Measurements from ENCODE around the gene PLD1.
"Not testable (repeated sequence)": the region's sequence is repeated elsewhere in the genome, so short reads cannot be mapped to it uniquely, and the experiment has no call there.

Gene PLD1

DNA sequence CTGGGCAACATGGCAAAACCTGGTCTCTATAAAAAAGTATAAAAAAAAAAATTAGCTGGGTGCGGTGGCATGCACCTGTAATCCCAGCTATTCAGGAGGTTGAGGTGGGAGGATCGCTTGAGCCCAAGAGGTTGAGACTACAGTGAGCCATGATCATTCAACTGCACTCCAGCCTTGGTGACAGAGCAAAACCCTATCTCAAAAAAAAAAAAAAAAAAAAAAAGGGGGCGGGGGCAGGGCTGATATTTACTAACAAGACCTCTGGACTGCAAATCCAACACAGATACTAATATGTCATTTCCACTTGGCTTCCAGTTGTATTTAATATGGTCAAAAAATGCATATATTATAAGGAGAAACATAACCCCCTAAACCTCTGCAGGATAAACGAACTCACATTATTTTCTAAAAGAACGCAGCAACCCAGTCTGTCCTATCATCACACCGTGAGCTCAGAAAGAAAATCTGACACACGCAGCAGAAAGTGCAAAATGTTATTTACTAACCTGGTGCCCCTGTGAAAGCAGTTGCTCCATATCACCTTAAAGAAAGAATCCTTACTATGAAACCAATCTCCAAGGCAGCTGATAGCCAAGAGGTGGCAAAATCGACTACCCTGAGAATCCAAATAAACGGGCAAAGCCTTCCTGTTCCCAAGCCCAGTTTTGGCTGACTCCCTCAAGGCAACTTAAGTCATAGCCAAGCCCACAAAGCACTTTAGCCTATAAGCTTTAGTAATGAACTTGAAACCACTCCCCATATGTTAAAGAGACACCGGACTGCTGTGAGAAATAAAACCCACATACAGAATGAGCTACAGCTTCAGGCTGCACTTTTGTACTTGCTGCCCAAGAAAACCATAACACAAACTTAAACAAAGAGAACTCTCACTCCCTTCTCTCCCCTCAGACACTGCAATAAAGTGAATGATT is 39.3 kb downstream of the PLD1 start:
- DNase-seq (ENCODE audit: low read depth), result peak; percentile 80

DNA sequence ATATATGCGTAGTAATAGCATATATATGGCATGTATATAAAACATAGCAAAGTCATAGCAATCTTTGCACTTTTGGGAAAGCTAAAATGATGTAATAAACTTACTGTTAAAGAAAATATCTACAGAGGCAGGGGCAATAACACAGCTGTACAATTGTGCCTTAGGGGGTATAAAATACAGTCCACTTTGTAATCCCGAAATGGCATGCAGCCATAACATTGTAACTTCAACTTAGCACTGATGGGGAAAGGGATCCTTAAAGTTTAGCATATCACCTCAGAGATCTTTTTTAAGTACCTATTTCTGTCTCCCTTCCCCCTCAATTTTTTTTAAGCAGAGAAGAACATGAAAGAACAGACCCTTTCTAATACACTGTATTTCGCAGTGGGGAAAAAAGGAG is 40.8 kb downstream of the PLD1 start:
- DNase-seq (ENCODE audit: low read depth), result no peak

DNA sequence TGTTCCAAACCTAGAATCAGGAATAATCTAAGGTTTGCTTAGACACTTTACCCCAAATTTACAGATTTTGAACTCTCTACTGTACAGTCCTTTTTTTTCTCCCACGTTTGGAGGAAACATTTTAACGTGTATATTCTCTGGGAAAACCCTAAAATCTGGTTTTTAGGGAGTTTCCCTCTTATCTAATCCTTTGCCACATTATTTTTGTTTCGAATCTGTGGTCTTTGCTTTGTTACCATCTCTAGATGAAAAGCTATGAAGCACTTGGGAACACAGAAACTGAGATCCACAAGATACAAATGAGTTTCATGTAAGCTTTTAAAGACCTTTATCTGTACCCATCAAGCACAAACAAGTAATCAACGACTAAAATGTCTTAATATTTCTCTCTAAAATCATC is 41.3 kb downstream of the PLD1 start:
- no peak for DNase-seq (ENCODE audit: low read depth)

DNA sequence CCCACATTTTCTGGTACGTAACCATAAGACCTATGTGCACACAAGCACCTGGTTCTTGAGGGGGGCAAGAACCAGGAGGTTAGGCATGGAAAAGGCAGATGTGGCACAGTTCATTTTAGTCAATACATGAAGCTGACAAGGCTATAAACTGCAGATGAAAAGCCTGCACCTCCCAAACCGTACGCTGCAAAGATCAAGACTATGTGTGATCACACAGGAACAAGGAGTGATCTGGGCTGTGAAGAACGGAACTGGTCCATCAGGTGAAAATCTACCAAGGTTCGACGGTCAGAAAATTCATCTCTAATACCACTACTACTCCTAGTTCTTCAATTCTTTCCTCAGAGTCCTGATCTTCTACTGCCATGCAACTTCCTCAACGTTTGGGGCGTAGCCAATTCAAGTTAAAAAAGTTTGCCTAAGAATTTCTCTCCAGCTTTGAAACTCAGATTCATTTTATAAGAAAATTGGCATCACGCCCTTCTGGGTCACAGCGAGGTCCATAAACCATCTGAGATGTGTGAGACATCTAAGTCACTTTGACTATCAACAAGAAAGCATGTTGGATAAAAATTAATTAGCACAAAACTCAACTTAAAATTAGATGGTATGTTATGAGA is 41.9 kb downstream of the PLD1 start:
- no peak for DNase-seq (ENCODE audit: low read depth)

DNA sequence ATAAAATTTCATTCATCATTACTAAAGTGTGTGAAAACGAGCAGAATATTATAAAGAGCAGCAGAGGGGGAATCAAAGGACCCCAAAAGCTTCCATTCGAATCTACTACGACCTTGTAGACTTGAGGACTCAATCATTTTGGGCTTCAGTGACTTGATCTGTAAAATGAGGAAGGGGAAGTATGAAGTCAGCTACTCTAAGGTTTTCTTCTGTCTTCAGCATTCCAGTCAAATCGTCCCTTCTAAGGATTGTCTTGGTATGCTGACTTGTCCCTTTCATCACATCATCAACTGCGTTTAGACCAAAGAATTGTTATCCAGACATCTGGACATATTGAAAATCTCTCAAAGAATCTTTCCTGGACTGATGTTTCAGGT is 44.8 kb downstream of the PLD1 start:
- no peak for DNase-seq (ENCODE audit: low read depth)

DNA sequence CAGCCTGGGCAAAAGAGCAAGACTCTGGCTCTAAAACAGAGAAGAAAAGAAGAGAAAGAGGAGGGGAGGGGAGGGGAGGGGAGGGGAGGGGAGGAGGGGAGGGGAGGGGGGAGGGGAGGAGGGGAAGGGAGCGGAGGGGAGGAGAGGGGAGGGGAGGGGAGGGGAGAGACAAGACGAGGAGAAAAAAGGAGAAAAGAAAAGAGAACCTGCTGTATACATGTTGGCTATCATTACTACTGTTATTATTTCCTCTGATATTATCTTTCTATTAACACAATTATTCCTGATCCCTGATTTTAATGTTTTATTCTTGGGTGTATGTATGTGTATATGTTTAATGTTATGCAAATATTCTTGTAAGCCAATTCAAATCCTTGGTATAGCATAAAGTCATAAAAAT is 46.9 kb downstream of the PLD1 start:
- DNase-seq (ENCODE audit: low read depth), result no peak

DNA sequence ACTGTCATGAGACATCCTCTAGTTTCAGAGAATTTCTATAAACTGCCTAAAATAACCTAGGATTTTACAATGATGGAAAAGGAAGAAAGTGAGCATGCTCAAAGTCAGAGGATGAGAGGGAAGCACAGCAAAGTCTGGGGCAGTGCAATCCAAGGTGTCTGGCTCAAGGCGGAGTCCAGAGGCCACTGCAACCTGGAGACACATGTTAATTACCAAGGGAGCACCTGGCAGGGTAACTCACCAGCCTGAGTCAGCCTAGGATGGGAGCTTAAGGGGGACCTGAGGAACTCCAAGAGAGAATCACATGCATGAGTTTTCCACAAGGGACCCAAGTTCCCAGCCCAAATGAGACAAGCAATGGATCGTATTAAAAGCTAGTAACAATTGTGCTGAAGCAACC is 49.8 kb downstream of the PLD1 start:
- no peak for DNase-seq (ENCODE audit: low read depth)

DNA sequence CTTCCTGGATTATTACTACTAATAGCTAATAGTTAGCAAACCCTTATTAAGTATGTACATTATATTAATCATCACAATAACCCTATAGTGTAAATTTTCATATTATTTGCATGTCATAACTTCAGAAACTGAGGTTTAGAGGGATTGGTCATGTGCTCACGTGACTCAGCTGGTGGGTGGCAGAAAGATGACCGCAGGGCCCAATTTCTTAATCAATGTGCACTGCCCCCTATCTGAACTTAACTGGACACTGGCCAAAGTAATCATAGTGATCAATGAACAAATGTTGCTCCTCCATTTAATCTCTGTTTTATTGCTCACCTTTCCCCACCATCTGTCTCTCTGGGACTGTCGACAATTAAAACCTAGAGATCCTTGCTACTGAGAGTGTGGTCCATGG is 52.2 kb downstream of the PLD1 start:
- no peak for DNase-seq (ENCODE audit: low read depth)

DNA sequence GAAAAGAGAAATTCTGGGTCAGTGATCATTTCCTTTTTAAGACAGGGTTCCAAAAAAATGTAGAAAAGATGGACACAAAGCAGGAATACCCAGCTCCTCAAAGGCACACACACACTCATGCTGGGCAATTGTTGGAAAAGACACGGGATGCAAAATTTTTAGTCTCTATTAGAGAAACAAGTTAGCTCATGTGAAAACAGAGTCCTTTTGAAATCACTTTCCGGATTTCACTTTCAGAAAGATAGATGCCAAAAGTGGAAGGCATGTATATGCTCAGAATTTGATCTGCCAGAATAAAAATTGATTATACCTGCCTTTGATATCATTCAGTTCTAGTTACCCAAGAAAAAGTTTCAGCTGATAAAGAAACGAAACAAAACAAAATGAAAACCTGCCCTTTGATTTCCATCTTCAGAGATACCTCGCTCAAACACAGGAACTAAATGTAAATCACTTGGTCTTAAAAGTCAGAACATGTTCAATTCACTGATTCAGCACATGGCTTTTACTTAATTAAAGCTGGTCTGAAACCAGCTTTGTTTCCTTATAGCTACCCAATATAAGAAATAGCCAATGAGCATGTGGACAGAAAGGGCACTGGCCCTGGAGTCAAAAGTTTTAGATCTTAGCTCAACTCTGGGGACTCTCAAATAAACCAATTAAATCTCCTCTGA is 52.8 kb downstream of the PLD1 start:
- no peak for DNase-seq (ENCODE audit: low read depth)

DNA sequence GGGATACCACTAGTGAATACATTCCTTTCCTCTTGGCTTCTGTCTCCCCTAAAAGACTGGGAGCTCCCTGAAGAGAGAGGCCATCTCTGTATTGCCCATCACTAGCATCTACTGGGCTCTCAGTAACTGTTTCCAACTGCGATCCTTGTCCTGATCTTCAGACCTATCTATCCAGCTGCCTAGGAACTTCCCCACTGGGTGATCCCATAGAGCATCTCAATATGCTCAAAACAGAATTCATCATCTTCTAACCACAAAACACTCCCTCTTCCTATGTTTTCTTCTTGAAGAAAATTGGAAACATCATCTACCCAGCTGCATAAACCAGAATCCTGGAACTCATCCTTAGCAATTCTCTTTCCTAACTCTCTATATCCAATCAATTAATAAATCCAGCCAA is 54.6 kb downstream of the PLD1 start:
- DNase-seq (ENCODE audit: low read depth), result no peak

DNA sequence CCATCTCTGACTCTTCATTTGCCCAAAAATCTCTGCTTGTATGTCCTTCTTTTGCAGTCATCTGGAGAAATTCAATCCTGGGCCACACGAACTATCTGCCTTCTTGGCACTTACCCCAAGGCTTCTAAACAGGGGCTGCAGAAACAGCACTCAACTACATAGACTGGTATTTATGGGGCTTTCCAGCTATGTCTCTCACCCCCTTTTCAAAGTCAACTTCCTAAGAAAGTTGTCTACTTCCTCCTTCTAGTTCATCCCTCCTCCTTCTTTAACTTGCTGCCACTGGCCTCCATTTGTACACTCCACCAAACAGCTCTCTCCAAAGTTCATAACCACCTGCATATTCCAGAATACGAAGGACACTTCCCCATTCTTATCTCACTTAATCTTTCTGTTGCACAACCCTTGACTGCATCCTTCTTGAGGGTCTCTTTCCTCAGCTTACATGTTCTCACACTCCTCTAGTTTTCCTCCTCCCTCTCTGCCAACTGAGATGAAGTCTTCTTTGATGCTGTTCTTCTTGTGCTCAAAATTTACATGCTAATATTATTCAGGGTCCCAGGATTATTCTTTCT is 55.2 kb downstream of the PLD1 start:
- no peak for DNase-seq (ENCODE audit: low read depth)

DNA sequence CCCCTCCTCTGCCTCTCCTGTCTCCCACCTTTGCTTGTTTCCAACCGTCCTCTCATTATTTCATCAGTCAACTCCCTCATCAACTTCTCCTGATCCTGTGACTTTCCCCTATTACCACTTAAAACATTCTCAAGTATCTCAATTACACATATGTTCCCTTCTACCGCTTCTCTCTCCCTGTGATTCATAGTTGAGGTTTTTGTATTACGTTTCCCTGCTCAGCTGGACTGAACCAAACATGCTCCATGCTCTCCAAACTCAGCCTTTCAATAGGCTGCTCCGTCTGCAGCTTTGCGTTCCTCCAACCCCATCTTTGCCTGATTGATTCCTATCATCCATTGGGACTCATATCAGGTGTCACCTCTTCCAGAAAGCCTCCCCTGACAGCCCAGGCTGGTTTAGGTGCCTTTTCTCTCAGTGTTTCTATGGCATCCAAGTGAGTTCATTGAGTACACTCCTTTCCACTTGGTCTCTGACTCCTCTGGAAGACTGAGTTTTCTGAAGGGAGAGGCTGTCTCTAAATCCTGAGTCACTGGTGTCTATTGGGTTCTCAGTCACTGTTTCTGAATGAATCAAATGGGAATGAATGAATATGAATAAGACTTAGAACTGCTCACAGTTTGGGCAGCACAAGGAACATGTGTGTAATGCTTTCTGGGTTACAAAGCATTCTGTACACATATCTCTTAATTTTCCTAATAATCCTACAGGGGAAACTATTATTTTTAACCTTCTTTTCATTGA is 56.4 kb downstream of the PLD1 start:
- peak; percentile 80 for DNase-seq (ENCODE audit: low read depth)

DNA sequence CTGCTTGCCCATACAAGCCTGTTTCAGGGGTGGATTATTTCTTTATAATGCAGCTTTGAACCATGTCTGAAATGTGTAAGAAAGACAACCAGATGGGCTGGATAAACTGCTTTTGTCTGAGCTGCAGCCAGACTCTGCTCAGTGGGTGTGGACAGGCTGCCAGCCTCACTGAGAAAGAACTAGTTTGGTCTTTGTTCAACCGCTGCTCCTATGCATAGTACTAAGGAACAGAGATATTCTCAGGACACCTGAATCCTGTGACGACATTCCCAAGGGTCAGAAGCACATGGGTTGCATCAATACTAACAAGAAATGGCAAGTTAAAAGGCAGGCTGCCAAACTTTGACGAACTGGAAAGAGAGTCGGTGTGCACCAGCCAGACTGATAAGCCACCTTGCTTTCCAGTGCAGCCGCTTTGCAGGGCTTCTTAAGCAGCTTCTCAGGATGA is 57.2 kb downstream of the PLD1 start:
- DNase-seq (ENCODE audit: low read depth), result no peak

DNA sequence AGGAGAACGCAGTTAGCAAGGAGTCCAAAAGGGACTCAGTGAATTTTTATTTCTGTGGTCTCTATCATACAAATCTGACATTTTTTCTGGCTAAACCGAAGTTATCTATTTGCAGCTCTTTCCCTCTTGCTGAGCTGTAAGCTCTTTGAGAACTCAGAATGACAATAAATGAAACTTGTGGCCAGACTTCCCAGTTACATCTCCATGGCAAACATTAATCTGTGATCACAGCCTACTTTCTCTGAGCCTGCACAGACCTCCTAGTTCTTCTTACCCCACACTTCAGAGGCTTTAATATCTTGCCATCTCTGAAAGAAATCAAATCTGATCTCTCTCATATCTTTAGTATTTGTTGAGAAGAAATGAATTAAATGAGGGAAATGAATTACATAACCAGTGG is 58.0 kb downstream of the PLD1 start:
- DNase-seq (ENCODE audit: low read depth), result no peak

DNA sequence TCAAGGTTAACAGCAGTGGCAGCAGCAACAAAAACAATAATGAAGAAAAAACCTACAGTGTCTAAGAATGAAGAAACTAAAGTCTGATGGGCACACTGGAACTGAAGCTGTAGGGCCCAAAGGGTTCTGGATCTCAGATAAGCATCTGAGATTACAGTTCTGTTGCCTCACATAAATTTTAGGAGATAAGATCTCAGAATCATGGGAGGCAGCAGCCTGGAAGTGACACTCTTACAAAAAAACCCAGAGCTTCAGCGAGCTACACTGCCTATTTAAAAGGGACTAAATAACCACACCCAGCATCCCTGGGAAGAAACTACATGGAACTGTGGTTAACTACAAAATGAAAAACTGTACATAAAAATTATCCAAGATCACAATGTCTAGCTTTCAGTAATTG is 61.2 kb downstream of the PLD1 start:
- DNase-seq (ENCODE audit: low read depth), result no peak

DNA sequence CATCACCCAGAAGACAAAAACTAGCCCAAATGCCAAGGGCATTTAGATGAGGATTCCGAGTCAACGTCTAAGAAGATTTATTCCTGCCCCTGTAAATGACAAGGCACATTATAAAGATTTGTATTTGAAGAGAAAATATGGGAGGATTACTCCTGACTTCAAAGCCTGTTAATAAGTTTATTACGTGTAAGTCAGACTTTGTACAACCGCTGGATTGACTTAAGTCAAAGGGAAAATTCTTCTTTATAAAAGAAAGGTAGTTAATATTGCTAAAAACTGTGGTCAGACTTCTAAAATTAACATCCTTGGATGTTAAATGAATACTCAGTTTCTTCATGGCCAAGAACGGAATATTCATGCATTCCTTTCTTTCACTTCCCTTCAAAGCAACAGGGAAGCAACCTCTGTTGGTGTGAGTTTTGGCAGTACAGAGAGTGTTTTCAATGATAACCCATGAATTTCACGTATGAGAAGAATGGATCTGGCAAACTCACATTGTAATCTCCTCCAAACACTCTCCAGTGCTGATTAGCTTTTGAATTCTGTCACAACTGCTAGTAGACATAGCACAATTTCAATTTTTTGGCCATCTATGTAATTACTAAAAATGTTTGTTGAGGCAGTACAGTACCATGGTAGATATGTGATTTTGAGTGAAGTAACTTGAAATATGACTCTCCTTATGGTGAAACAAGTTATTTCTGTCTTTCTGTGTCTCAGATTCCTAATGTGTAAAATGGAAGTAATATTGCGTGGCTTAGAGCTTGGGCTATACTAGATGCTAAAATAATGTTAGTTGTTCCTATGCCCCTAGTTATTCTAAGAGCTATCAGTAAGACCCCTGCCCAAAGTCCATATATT is 62.0 kb downstream of the PLD1 start:
- DNase-seq (ENCODE audit: low read depth), result peak; percentile 53

DNA sequence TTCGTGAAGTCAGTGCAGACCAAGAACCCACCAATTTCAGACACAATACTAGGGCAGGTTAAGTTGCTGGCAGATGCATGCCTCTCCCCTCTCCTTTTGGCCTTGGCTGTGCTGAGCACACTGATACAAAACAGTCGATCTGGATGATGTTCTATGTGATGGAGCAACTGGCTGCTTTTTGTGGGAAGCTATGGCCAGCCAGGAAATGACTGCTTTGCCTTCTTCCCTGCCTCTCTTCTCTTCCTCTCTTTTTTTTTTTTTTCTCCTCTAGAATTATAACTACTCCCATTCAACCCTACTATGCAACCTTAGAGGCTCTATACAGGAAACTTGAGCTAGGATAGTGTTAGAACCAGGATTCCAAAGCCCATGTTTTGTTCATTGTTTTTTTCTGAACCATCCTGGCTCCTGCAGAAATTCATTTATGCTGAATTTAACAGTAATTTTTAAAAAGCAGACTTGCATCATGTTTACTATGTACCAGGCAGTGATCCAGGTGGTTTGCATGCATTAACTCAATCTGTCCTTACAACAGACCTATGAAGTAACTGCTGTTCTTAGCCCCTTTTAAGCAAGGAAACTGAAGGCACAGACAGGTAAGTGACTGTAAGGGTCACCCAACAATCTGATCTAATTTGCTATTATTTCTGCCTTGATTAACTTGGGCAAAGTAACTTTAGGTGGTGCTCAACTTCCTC is 62.9 kb downstream of the PLD1 start:
- DNase-seq (ENCODE audit: low read depth), result peak; percentile 61

DNA sequence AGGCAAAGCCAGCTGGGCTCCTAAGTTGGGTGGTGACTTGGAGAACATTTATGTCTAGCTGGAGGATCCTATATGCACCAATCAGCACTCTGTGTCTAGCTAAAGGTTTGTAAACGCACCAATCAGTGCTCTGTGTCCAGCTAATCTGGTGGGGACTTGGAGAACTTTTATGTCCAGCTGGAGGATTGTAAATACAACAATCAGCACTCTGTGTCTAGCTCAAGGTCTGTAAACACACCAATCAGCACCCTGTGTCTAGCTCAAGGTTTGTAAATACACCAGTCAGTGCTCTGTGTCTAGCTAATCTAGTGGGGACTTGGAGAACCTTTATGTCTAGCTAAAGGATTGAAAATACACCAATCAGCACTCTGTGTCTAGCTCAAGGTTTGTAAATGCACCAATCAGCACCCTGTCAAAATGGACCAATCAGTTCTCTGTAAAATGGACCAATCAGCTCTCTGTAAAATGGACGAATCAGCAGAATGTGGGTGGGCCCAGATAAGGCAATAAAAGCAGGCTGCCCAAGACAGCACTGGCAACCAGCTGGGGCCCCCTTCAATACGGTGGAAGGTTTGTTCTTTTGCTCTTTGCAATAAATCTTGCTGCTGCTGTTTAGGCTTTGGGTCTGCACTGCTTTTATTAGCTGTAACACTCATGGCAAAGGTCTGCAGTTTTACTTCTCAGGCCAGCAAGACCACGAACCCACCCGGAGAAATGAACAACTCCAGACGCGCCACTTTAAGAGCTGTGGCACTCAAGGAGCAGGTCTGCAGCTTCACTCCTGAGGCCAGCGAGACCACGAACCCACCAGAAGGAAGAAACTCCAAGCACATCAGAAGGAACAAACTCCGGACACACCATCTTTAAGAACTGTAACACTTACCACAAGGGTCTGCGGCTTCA is 63.7 kb downstream of the PLD1 start:
- DNase-seq (ENCODE audit: low read depth), result not testable (repeated sequence)

DNA sequence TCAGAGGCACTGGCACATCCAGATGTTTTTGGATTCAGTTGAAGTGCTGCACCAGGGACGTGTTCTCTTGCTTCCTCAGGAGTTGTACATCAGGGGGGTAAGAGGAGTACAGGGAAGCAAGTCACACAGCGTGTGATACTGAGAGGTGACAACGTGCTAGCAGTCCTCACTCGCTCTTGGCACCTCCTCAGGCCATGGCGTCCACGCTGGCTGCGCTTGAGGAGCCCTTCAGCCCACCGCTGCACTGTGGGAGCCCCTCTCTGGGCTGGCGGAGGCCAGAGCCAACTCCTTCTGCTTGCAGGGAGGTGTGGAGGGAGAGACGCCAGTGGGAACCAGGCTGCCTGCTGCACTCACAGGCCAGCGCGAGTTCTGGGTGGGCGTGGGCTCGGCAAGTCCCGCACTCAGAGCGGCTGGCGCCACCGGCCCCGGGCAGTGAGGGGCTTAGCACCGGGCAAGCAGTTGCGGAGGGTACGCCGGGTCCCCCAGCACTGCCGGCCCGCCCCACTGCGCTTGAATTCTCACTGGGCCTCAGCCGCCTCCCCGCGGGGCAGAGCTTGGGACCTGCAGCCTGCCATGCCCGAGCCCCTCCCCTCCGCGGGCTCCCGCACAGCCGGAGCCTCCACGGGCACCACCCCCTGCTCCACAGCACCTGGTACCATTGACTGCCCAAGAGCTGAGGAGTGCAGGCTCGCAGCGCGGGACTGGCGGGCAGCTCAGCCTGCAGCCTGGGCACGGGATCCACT is 64.5 kb downstream of the PLD1 start:
- no peak for DNase-seq (ENCODE audit: low read depth)

All from fibroblast of gingiva (primary cell).